Left colon (tissue), 2 donors: Measurements from ENCODE around the gene CALM1. TPM values are rescaled to one million over a fixed set of nuclear protein-coding genes. Genes with fewer than 3 reads are reported as not detected.
"Not testable (repeated sequence)": the region's sequence is repeated elsewhere in the genome, so short reads cannot be mapped to it uniquely, and the experiment has no call there.

Source experiments
- ATAC-seq: fragments of 200-7000 bp; cut with Tn5 transposase; one replicate; pipeline ENCODE4 v1.9.1; 2020; ENCODE audit warnings: mild to moderate bottlenecking, moderate library complexity
- DNase-seq, 2 donors: peaks; one replicate each; pipeline ENCODE4 v3.0.0-alpha.2; 2020
- intact Hi-C, 2 donors: fragments of 100-400 bp; cut with DNase I in 1 of 2; cut with micrococcal nuclease in 1 of 2; formaldehyde crosslinking; loops; one replicate each; pipeline versions ENCODE4 v1.11.2 to v1.14.0; 2022; cut with DNase I, micrococcal nuclease
- total RNA-seq, 2 donors: library from RNA; stranded (reverse); fragmentation: NEBNext Ultra II Directional; extraction: Animal tissue kit (Norgen Biotek cat#: 25700); gene quantifications; one replicate each; pipeline ENCODE4 v1.2.1, GENCODE V29; 2021
- donor health status: DM: no; HTN: no; CAD: no.
- donor health status: DM: yes; HTN: yes; CAD: no.

CALM1 gene
- total RNA-seq, 2 donors from 2014 or later = 756 to 776 TPM

- intact Hi-C loops = no loop called here
- DNase-seq = peak; percentile 91 to 95
- ATAC-seq = peak; percentile 70
These were observed 14.8 kb upstream of the CALM1 start for GRCh38 chr14:90381999-90382451.

GRCh38 chr14:90382491-90383125, 14.2 kb upstream of the CALM1 start:
- ATAC-seq = peak; percentile 23
- intact Hi-C loops = no loop called here

GRCh38 chr14:90383126-90383730, 13.6 kb upstream of the CALM1 start:
- DNase-seq = peak; percentile 99
- peak; percentile 81 for ATAC-seq
- intact Hi-C loops = no loop called here

More at GRCh38 chr14:90382491-90383125, 14.2 kb upstream of the CALM1 start:
- peak; percentile 67 to 69 for DNase-seq

GRCh38 chr14:90383731-90384542, 12.9 kb upstream of the CALM1 start:
- ATAC-seq = peak; percentile 29
- intact Hi-C loops = no loop called here
- peak; percentile 56 to 69 for DNase-seq

- ATAC-seq (no peak), DNase-seq (no peak)
- intact Hi-C loops = no loop called here
These were observed 12.3 kb upstream of the CALM1 start for GRCh38 chr14:90384543-90384911.

GRCh38 chr14:90386321-90386720, 10.5 kb upstream of the CALM1 start:
- ATAC-seq = no peak
- intact Hi-C loops = no loop called here

GRCh38 chr14:90387206-90387760, 9.5 kb upstream of the CALM1 start:
- ATAC-seq (peak; percentile 6), DNase-seq (no peak)
- intact Hi-C loops = no loop called here

More at GRCh38 chr14:90386321-90386720, 10.5 kb upstream of the CALM1 start:
- DNase-seq = no peak

- ATAC-seq (peak; percentile 51), DNase-seq (peak in 1 of 2 donors; percentile 58)
- intact Hi-C loops = no loop called here
These were observed 8.4 kb upstream of the CALM1 start for GRCh38 chr14:90388437-90388836.

GRCh38 chr14:90388982-90389381, 7.8 kb upstream of the CALM1 start:
- DNase-seq = no peak
- intact Hi-C loops = no loop called here
- ATAC-seq = no peak

GRCh38 chr14:90393966-90394365, 2.9 kb upstream of the CALM1 start:
- ATAC-seq (no peak), DNase-seq (no peak)
- intact Hi-C loops = no loop called here

- ATAC-seq, intact Hi-C loops: not testable (repeated sequence)
These were observed 2.0 kb upstream of the CALM1 start for GRCh38 chr14:90394782-90395181.

GRCh38 chr14:90397425-90398314, 841 bp downstream of the CALM1 start:
- DNase-seq (peak; percentile 66 to 74), ATAC-seq (peak; percentile 57)
- intact Hi-C loops = no loop called here

More at GRCh38 chr14:90394782-90395181, 2.0 kb upstream of the CALM1 start:
- not testable (repeated sequence) for DNase-seq

GRCh38 chr14:90398315-90398839, 1.5 kb downstream of the CALM1 start:
- DNase-seq (peak; percentile 61 to 63), ATAC-seq (peak; percentile 25)
- intact Hi-C loops = no loop called here

GRCh38 chr14:90398841-90399540, 2.2 kb downstream of the CALM1 start:
- ATAC-seq (no peak), DNase-seq (no peak)
- intact Hi-C loops = no loop called here

GRCh38 chr14:90399541-90400444, 3.0 kb downstream of the CALM1 start:
- intact Hi-C loops = loop anchor here in 1 of 2 donors (10.0 kb wide), 2 partner anchors 115 to 295 kb away; no protein-coding TSS in a partner anchor
- peak; percentile 90 to 94 for DNase-seq

GRCh38 chr14:90400904-90401561, 4.2 kb downstream of the CALM1 start:
- intact Hi-C loops = loop anchor here in 1 of 2 donors (10.0 kb wide), 2 partner anchors 114 to 294 kb away; no protein-coding TSS in a partner anchor
- no peak for ATAC-seq
- DNase-seq = no peak

More at GRCh38 chr14:90399541-90400444, 3.0 kb downstream of the CALM1 start:
- ATAC-seq = peak; percentile 62
